Kidney (tissue), 14 donors: ENCODE measurements around the gene NTMT1. TPM values are rescaled to one million over a fixed set of nuclear protein-coding genes. Genes with fewer than 3 reads are reported as not detected.
A peak's percentile ranks its signal among the peaks of the same experiment; 100 is the strongest.

Source experiments
- DNase-seq, 5 donors: peaks; one replicate each; pipeline ENCODE4 v3.0.0-alpha.2; 2013 to 2020
- FAIRE-seq: peaks from 2 replicates; lab custom pipeline; 2012; peaks lifted over from hg19 to GRCh38; lab: Jason Lieb, UNC
- H3K27ac ChIP-seq, 2 donors: one replicate each; pipeline ENCODE4 v1.7.0; 2013; ENCODE audit warnings: low read depth in 2 of 2, low read length in 2 of 2, inconsistent platforms in 1 of 2
- H3K27me3 ChIP-seq: one replicate; pipeline ENCODE4 v1.7.1; 2013; ENCODE audit warnings: low read length, inconsistent platforms; ENCODE audit not compliant: control insufficient read depth, insufficient read depth
- H3K36me3 ChIP-seq, 3 donors: one replicate each; pipeline versions ENCODE4 v1.7.0 to v1.7.1; 2013; ENCODE audit warnings: low read length in 3 of 3, control low read depth in 1 of 3, inconsistent platforms in 1 of 3; ENCODE audit not compliant: insufficient read depth in 3 of 3, control insufficient read depth in 2 of 3
- H3K4me1 ChIP-seq, 3 donors: one replicate each; pipeline versions ENCODE4 v1.7.0 to v1.7.1; 2013; ENCODE audit warnings: low read length in 3 of 3, inconsistent platforms in 1 of 3, low read depth in 1 of 3; ENCODE audit not compliant: control insufficient read depth in 2 of 3, insufficient read depth in 2 of 3
- H3K4me3 ChIP-seq, 3 donors: one replicate each; pipeline versions ENCODE4 v1.7.0 to v1.8.1; 2013; ENCODE audit warnings: low read length in 3 of 3, control low read depth in 1 of 3, inconsistent platforms in 1 of 3
- H3K9ac ChIP-seq, 3 donors: one replicate each; pipeline versions ENCODE4 v1.7.0 to v1.7.1; 2013; ENCODE audit warnings: low read length in 3 of 3, control low read depth in 1 of 3, inconsistent platforms in 1 of 3
- H3K9me3 ChIP-seq, 3 donors: one replicate each; pipeline versions ENCODE4 v1.7.0 to v1.7.1; 2013; ENCODE audit warnings: low read length in 3 of 3, control low read depth in 1 of 3, inconsistent platforms in 1 of 3; ENCODE audit not compliant: control insufficient read depth in 2 of 3, insufficient read depth in 1 of 3
- intact Hi-C: fragments of 100-400 bp; cut with DNase I; formaldehyde crosslinking; loops from one replicate; pipeline ENCODE4 v1.11.1; 2022
- polyA plus RNA-seq: library from polyadenylated mRNA; stranded (reverse); fragments of 350-450 nt; fragmentation: Illumina TruSeq; extraction: RNeasy Lipid Tissue Mini Kit (QIAGEN cat#74804); gene quantifications from one replicate; pipeline ENCODE4 v1.2.3, GENCODE V29; 2014; ENCODE audit warnings: low read depth, low replicate concordance; ENCODE audit not compliant: insufficient read depth
- total RNA-seq: library from RNA; stranded (reverse); fragmentation: NEBNext Ultra II Directional; extraction: Animal tissue kit (Norgen Biotek cat#: 25700); gene quantifications from one replicate; pipeline ENCODE4 v1.2.1, GENCODE V29; 2021
- TF ChIP-seq, protein P1 (sequence below): IDR thresholded peaks from 3 replicates; pipeline ENCODE4 v1.5.1; 2012; ENCODE audit warnings: mild to moderate bottlenecking, moderate library complexity, borderline replicate concordance; ENCODE audit not compliant: insufficient read depth; ENCODE audit errors: extremely low read depth
- donor health status: control.
- donor health status: control.
- donor health status: control.
- donor health status: control.
- donor health status: control.
- donor health status: DM: yes; HTN: yes; CAD: no.
- donor health status: Normal renal cell carcinoma (clear cell type).

NTMT1 gene
- total and polyA plus RNA-seq, 2 donors from 2014 or later: 32.6 to 61.2 TPM

DNA sequence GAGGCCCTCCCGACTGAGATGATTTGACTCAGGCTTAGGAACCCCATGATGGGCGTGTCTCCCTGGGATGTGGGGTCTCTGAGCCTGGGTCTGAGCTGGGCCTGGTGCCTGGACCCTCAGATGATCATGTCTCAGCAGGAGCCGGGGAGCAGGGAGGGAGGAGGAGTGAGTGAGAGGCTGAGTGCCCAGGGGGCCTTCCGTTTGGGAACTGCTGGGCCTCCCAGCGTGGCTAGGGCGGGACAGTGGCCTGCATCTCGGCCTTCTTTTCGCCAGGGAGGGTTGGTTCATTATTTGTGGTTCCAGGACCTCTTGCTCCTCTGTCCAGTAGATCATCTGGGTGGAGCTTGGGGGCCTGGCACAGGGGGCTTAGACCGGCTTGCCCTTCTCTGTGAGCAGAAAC lies 45.1 kb downstream of the NTMT1 start:
- TF ChIP-seq, protein P1, sequence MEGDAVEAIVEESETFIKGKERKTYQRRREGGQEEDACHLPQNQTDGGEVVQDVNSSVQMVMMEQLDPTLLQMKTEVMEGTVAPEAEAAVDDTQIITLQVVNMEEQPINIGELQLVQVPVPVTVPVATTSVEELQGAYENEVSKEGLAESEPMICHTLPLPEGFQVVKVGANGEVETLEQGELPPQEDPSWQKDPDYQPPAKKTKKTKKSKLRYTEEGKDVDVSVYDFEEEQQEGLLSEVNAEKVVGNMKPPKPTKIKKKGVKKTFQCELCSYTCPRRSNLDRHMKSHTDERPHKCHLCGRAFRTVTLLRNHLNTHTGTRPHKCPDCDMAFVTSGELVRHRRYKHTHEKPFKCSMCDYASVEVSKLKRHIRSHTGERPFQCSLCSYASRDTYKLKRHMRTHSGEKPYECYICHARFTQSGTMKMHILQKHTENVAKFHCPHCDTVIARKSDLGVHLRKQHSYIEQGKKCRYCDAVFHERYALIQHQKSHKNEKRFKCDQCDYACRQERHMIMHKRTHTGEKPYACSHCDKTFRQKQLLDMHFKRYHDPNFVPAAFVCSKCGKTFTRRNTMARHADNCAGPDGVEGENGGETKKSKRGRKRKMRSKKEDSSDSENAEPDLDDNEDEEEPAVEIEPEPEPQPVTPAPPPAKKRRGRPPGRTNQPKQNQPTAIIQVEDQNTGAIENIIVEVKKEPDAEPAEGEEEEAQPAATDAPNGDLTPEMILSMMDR: no peak
- DNase-seq (no peak), FAIRE-seq (no peak)
- Histone ChIP-seq H3K4me3 (no peak overlapping the region), H3K9ac (no peak overlapping the region), H3K27ac (no peak overlapping the region), H3K4me1 (no peaks in the 10 kb centered on the region), H3K27me3 (no peaks in the 10 kb centered on the region), H3K9me3 (no peaks in the 10 kb centered on the region), H3K36me3 (no peaks in the 10 kb centered on the region)
- intact Hi-C loops: no loop called here

DNA sequence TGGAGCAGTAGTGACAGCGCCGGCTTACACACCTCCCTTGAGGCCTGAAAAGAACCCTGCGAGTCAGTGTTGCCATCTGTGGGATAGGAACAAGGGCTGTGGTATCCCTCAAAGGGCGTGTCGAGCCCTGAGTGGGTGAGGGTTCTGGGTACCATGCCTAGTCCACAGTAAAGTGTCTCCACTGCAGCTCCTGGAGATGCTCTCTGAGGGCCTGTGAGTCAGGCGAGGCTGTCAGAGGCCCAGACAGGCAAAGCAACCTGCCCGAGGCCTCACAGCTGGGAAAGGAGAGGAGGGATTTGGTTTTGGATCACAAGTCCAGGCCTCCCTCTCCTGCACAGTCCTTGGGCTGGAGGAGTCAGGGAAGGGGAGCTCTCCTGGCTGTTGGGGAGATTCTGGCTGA lies 45.6 kb downstream of the NTMT1 start:
- no peak overlapping the region for H3K27ac ChIP-seq
- no peak overlapping the region for H3K9ac ChIP-seq
- H3K4me1 ChIP-seq: no peaks in the 10 kb centered on the region
- H3K9me3 ChIP-seq: no peaks in the 10 kb centered on the region
- no peak overlapping the region for H3K4me3 ChIP-seq
- DNase-seq (no peak), FAIRE-seq (no peak)
- H3K27me3 ChIP-seq: no peaks in the 10 kb centered on the region
- intact Hi-C loops: no loop called here
- TF ChIP-seq, protein P1: no peak
- H3K36me3 ChIP-seq: no peaks in the 10 kb centered on the region

DNA sequence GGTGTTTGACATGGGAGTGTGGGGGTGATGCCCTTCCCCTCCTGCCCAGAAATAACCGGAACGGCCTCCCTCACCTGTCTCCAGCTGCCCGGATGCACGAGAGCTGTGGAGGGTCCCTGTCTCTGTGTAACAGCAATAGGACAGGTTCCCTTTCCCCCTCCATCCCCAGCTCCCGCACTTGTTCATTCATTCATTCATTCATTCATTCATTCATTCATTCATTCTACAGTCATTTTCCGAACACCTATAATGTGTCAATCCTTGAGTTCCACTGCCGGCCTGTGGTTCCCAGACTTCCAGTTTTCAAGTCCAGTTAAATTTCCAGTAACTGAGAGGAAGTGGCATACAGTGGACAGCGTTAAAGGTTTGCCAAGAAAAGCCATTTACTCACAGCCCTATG lies 46.7 kb downstream of the NTMT1 start:
- DNase-seq: no peak
- Histone ChIP-seq H3K27ac (no peak overlapping the region), H3K9ac (no peak overlapping the region), H3K27me3 (no peaks in the 10 kb centered on the region), H3K4me1 (no peaks in the 10 kb centered on the region), H3K9me3 (no peaks in the 10 kb centered on the region), H3K36me3 (no peaks in the 10 kb centered on the region), H3K4me3 (no peak overlapping the region)
- intact Hi-C loops: no loop called here
- TF ChIP-seq, protein P1: no peak
- no peak for FAIRE-seq

DNA sequence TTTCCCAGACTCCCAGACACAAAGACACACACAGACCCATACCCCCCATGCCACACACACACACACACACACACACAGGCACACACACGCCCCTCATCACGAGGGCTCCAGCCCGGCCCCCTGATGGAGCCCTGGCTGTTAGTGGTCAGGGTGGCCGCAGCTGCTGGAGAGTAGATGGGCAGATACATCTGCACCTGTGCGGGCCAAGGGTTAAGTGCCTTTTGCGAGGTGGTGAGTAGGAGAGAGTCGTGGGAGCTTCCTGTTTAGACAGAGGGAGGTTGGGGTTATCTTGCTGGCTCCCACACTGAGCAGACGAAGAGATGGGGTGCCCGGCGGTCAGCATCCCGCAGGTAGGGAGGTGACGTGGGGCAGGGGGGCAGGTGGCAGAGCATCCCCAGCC lies 47.6 kb downstream of the NTMT1 start:
- no peaks in the 10 kb centered on the region for H3K27me3 ChIP-seq
- FAIRE-seq (no peak), DNase-seq (peak in 3 of 5 donors; percentile 46 to 56 (median 51))
- no peaks in the 10 kb centered on the region for H3K9me3 ChIP-seq
- no peaks in the 10 kb centered on the region for H3K36me3 ChIP-seq
- no peak overlapping the region for H3K27ac ChIP-seq
- no peak overlapping the region for H3K4me3 ChIP-seq
- TF ChIP-seq, protein P1: no peak
- H3K9ac ChIP-seq: no peak overlapping the region
- intact Hi-C loops: no loop called here
- H3K4me1 ChIP-seq: no peaks in the 10 kb centered on the region
